ENCODE results near the gene TCF7. TPM values are rescaled to one million over a fixed set of nuclear protein-coding genes. Genes with fewer than 3 reads are reported as not detected.

Gene TCF7
- total RNA-seq, 1 donor from 2014 or later, result 110 TPM

GRCh38 chr5:134088994-134089560 lies 25.4 kb upstream of the TCF7 start:
- intact Hi-C loops (cut with micrococcal nuclease), result no loop called here

GRCh38 chr5:134090522-134090921 lies 24.0 kb upstream of the TCF7 start:
- intact Hi-C loops (cut with micrococcal nuclease), result no loop called here

GRCh38 chr5:134091626-134092121 lies 22.8 kb upstream of the TCF7 start:
- intact Hi-C loops (cut with micrococcal nuclease), result no loop called here

- intact Hi-C loops (cut with micrococcal nuclease), result no loop called here
These were observed 21.6 kb upstream of the TCF7 start for GRCh38 chr5:134092875-134093274.

GRCh38 chr5:134093351-134093750 lies 21.1 kb upstream of the TCF7 start:
- intact Hi-C loops (cut with micrococcal nuclease), result no loop called here

- intact Hi-C loops (cut with micrococcal nuclease), result no loop called here
These were observed 19.2 kb upstream of the TCF7 start for GRCh38 chr5:134095293-134095692.

GRCh38 chr5:134095887-134096589 lies 18.4 kb upstream of the TCF7 start:
- intact Hi-C loops (cut with micrococcal nuclease), result no loop called here

GRCh38 chr5:134097211-134097749 lies 17.2 kb upstream of the TCF7 start:
- intact Hi-C loops (cut with micrococcal nuclease), result no loop called here

GRCh38 chr5:134098690-134099089 lies 15.8 kb upstream of the TCF7 start:
- intact Hi-C loops (cut with micrococcal nuclease), result no loop called here

- intact Hi-C loops (cut with micrococcal nuclease), result no loop called here
These were observed 15.1 kb upstream of the TCF7 start for GRCh38 chr5:134099288-134099872.

- intact Hi-C loops (cut with micrococcal nuclease), result loop anchor here (1.0 kb wide), 6 partner anchors 11 to 61 kb away; no protein-coding TSS in a partner anchor
These were observed 14.6 kb upstream of the TCF7 start for GRCh38 chr5:134099939-134100282.

GRCh38 chr5:134100283-134101091 lies 14.0 kb upstream of the TCF7 start:
- intact Hi-C loops (cut with micrococcal nuclease), result loop anchor here (1.0 kb wide), 6 partner anchors 11 to 61 kb away; no protein-coding TSS in a partner anchor

- intact Hi-C loops (cut with micrococcal nuclease), result no loop called here
These were observed 12.6 kb upstream of the TCF7 start for GRCh38 chr5:134101686-134102439.

GRCh38 chr5:134103397-134103796 lies 11.1 kb upstream of the TCF7 start:
- intact Hi-C loops (cut with micrococcal nuclease), result no loop called here

- intact Hi-C loops (cut with micrococcal nuclease), result no loop called here
These were observed 10.4 kb upstream of the TCF7 start for GRCh38 chr5:134103998-134104654.

- intact Hi-C loops (cut with micrococcal nuclease), result no loop called here
These were observed 7.3 kb upstream of the TCF7 start for GRCh38 chr5:134106991-134107701.

- intact Hi-C loops (cut with micrococcal nuclease), result no loop called here
These were observed 6.7 kb upstream of the TCF7 start for GRCh38 chr5:134107779-134108178.

GRCh38 chr5:134110382-134110781 lies 4.1 kb upstream of the TCF7 start:
- intact Hi-C loops (cut with micrococcal nuclease), result loop anchor here (2.0 to 10.0 kb wide), 3 partner anchors 40 to 1056 kb away; partner anchors contain the start of genes C5orf15 and HSPA4

All from T-helper 1 cell treated with Interleukin-12 subunit alpha and Interleukin-12 subunit beta and Interleukin-4 antibody, amounts not matched to agents 30 ng/mL and 1 ng/mL, for 36 hours (primary cell).